NCI-H226 (cell line): ENCODE measurements around the gene HOMER3.

Source experiments
- DNase-seq: peaks from one replicate; pipeline ENCODE4 v3.0.0-alpha.2; 2015

HOMER3 gene

DNA sequence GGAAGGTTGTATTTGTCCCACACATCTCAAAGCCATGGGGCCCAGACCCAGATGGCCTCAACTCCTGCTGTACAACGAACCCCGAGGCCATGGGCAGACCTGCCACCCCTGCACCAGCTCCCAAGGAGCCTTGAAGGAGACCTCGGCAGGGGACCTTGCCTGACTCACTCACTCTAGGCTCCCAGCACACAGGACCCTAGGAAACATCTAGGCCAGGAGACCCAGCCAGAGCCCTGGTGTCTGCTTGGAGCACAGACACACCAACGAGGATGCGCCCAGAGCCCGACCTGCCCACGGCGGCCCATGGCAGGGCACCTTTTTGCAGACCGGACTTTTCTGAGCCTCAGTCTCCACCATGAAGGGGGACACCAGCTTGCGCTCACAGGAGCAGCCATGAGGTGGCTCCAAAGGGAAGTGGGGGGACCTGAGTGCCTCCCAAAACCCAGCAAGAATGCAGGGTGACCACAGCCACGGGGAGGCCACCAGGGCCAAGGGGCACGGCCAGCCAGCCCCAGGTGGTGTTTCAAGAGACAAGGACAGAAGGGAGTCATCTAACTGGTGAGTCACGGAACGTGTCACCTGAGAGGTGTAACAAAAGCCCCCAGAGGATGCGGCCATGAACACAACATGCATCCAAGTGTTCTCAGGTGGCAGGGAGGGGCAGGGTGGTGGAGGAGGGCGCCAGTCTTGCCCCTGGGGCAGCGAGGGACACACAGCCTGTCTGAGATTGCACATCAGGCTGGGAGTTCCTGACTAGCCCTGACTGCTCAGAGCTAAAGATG, 40.1 kb downstream of the HOMER3 start:
- DNase-seq = no peak

DNA sequence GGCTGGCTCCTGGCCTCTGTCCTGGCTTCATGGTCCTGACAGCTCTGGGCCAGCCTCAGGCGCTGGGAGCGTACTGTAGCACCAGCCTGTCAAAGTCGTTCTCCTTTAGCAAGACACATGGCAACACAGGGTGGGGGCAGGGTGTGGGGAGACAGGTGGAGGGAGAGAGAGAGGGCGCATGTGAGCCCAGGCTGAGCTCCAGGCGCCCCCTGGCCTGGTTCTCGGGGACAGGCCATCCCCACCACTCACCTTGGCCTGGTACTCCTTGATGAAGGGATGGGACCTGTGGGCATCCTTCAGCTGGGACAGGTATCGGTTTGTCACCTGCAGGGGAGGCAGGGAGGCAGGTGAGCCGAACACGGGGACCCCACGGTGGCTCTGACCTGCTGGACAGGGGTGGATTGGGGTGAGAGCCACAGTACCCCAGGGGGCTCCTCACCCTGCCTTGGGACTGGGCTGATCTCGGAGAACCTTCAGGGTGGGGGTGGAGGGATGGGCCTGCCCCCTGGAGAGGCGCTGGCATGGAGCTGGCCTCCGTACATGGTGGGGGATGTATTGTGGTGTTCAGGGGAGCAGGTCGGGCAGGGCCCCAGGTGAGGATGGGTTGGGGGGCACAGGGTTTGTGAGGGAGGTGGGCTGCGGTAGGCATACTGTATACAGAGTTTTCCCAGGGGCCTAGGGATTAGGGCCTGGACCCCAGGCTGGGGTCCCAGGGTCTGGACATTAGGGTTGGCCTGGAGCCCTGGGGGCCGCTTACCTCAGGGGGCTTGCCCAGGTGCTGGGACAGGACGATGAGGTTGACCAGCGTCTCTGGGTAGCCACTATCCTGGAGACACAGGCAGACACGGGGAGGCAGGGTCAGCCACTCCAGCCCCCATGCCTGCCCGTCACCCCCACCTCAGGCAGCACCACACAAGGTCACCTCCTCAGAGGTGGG, 41.1 kb downstream of the HOMER3 start:
- DNase-seq = no peak

- no peak for DNase-seq
Measured at GRCh38 chr19:18898607-18899408, 42.2 kb downstream of the HOMER3 start.

GRCh38 chr19:18898081-18898606, 42.9 kb downstream of the HOMER3 start:
- DNase-seq = no peak

GRCh38 chr19:18897094-18898029, 43.7 kb downstream of the HOMER3 start:
- DNase-seq = no peak

- peak; percentile 18 for DNase-seq
Measured at GRCh38 chr19:18896421-18896841, 44.6 kb downstream of the HOMER3 start.

DNA sequence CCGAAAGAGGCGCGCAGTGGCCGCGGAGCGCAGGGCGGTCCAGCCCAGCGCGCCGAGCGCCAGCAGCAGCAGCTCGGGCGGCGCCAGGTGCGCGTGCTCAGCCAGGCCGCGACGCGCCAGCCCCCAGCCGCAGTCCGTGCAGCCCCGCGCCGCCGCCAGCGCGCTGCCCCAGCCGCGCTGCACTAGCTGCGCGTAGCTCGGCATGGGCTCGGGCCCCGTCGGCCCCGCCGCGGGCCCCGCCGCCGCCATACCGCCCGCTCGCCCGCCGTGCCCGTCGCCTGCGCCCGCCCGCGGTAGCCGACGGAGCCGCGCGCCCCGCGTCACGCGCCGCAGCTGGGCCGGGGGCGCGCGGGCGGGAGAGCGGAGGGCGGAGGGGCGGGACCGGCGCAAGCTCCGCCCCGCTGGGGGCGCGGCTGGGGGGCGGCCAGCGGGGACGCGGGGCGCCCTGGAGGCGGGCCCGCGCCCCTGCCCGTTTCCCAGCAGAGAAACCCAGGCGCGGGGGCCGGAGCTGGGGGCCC, 45.1 kb downstream of the HOMER3 start, which contains the start of gene CERS1:
Gene CERS1 (minus strand): TSS at position 335 of the 518 bp plus-strand sequence. CDS start 86 bp downstream, at position 249.
- DNase-seq = peak; percentile 24

- peak; percentile 17 for DNase-seq
Measured at GRCh38 chr19:18895038-18895823, 45.8 kb downstream of the HOMER3 start.

GRCh38 chr19:18894254-18895037, 46.6 kb downstream of the HOMER3 start:
- DNase-seq = no peak

GRCh38 chr19:18893587-18894253, 47.3 kb downstream of the HOMER3 start:
- no peak for DNase-seq

GRCh38 chr19:18889949-18890745, 50.9 kb downstream of the HOMER3 start:
- DNase-seq = no peak

- no peak for DNase-seq
Measured at GRCh38 chr19:18886972-18887371, 54.0 kb downstream of the HOMER3 start.

DNA sequence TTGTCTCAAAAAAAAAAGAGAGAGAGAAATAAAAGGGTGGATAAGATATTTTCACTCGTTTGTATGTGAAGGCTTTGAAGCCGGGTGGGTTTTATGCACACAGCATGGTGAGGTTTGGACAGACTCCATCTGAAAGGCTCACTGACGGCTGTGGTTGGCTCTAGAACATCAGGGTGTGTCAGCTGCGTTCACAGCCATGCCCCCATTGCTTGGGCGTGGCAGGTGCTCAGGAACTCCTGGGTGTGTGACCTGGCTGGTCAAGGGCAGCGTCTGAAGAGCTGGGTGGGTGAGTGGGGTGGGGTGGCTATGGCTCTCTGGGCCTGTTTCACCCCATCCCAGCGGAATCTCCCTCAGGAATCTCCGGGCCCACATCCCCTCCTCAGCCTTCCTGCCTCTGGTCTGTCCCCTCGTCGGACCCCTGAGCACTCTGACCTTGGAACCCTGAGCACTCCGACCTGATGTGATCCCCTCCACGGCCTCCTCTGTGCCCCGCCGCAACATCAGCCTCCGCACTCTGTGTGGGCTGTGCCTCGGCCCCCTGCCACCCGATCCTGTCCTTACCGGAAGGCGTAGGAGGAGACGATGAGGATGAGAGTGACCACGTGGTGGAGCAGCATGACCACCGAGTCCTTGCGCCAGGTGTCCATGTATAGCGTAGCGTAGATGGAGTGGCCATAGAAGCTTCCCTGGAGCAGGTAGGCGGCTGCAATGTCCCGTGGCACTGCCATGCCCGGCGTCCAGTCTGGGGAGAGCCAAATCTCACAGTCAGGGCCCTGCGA, 57.3 kb downstream of the HOMER3 start:
- DNase-seq = no peak

GRCh38 chr19:18881491-18881890, 59.5 kb downstream of the HOMER3 start:
- no peak for DNase-seq

GRCh38 chr19:18879579-18880373, 61.2 kb downstream of the HOMER3 start:
- DNase-seq = peak; percentile 38
